Upper lobe of right lung (tissue), 1 donor: ENCODE measurements around the gene FTCD. TPM values are rescaled to one million over a fixed set of nuclear protein-coding genes. Genes with fewer than 3 reads are reported as not detected.

Source experiments
- ATAC-seq: fragments of 200-7000 bp; cut with Tn5 transposase; one replicate; pipeline ENCODE4 v1.9.1; 2020; ENCODE audit warnings: mild to moderate bottlenecking, moderate library complexity
- DNase-seq: peaks from one replicate; pipeline ENCODE4 v3.0.0-alpha.2; 2020
- H3K27ac ChIP-seq: fragments of 200-600 bp; one replicate; pipeline ENCODE4 v1.8.0; 2022
- H3K27me3 ChIP-seq: fragments of 200-600 bp; one replicate; pipeline ENCODE4 v1.8.0; 2022; ENCODE audit warnings: mild to moderate bottlenecking
- H3K36me3 ChIP-seq: fragments of 200-600 bp; one replicate; pipeline ENCODE4 v1.8.0; 2022
- H3K4me1 ChIP-seq: fragments of 200-600 bp; one replicate; pipeline ENCODE4 v1.8.0; 2022
- H3K4me3 ChIP-seq: fragments of 200-600 bp; one replicate; pipeline ENCODE4 v1.8.0; 2022; ENCODE audit warnings: mild to moderate bottlenecking
- H3K9me3 ChIP-seq: fragments of 200-600 bp; one replicate; pipeline ENCODE4 v1.8.0; 2022
- intact Hi-C: fragments of 100-400 bp; cut with DNase I; formaldehyde crosslinking; loops from one replicate; pipeline ENCODE4 v1.11.0; 2022
- total RNA-seq: library from RNA; stranded (reverse); fragmentation: NEBNext Ultra II Directional; extraction: Animal tissue kit (Norgen Biotek cat#: 25700); gene quantifications from one replicate; pipeline ENCODE4 v1.2.1, GENCODE V29; 2021
- TF ChIP-seq, protein P1 (sequence below): fragments of 200-600 bp; IDR thresholded peaks from one replicate; pipeline ENCODE4 v1.8.0; 2022; ENCODE audit warnings: antibody characterized with exemption
- donor health status: DM: no; HTN: yes; CAD: no; lungs with severe emphysema.

The FTCD gene
- total RNA-seq, 1 donor from 2014 or later, result 0.46 TPM

DNA sequence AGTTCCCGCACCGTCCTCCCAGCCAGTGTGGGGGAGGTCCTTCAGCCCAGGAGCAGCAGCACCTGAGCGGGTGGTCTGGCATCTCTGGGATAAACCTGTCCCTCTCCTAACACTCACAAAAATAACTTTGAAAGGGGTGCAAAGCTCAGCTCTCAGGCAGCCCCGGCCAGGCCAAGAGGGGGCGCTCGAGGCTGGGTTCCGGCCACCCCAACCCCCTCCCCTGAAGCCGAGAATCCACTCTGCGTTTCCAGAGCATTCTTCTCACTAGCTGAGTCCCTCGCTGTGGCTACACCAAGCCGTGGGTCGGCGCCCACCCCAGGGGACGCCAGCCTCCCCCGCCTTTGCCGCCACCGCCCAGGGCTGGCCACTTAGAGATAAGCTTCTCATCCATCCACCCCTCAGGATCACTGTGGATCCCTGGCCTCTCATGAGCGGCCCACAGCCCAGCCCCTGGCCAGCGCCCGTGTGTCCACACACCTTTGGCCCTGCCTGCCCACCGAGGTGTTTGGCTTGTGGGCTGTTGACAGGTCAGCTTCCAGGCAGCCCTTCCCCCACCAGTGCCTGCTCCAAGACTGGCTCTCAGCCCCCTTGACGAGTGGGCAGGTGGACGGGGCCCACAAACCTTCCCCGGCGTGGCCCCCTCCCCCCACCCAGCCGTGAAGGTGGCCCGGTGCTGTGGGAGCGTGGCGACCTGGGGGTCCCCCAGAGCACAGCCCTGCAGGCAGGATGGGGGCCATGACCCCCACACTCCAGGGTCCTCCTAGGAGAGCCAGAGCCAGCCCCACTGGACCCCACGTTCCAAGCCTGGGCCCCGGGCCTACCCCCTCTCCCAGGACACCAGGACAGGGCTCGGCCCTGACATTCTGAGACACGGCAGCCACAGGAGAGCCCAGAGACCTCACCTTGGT is 1.9 kb downstream of the FTCD start:
- intact Hi-C loops, result no loop called here
- DNase-seq (peak; percentile 81), ATAC-seq (peak; percentile 69)
- Histone ChIP-seq H3K27ac (no peak overlapping the region), H3K4me3 (no peak overlapping the region), H3K36me3 (no peaks in the 10 kb centered on the region), H3K4me1 (peaks cover 10% of the 10 kb centered on the region), H3K9me3 (no peaks in the 10 kb centered on the region), H3K27me3 (no peaks in the 10 kb centered on the region)
- TF ChIP-seq, protein P1, sequence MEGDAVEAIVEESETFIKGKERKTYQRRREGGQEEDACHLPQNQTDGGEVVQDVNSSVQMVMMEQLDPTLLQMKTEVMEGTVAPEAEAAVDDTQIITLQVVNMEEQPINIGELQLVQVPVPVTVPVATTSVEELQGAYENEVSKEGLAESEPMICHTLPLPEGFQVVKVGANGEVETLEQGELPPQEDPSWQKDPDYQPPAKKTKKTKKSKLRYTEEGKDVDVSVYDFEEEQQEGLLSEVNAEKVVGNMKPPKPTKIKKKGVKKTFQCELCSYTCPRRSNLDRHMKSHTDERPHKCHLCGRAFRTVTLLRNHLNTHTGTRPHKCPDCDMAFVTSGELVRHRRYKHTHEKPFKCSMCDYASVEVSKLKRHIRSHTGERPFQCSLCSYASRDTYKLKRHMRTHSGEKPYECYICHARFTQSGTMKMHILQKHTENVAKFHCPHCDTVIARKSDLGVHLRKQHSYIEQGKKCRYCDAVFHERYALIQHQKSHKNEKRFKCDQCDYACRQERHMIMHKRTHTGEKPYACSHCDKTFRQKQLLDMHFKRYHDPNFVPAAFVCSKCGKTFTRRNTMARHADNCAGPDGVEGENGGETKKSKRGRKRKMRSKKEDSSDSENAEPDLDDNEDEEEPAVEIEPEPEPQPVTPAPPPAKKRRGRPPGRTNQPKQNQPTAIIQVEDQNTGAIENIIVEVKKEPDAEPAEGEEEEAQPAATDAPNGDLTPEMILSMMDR, result peak; percentile 72

DNA sequence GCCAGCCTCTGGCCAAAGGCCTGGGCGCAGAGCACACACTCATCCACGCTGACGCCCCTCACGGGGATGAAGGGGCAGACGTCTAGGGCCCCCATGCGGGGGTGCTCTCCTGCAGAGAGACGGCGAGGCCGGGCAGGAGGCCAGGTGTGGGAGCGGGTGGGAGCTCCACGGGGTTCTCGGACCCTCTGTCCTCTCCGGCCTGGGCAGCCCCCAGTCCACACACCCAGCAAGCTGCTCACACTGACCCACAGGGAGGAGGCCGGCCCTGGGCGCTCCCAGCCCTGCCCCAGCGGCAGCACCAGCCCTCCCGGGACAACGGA is 2.5 kb downstream of the FTCD start:
- H3K4me3 ChIP-seq, result no peak overlapping the region
- ATAC-seq (peak; percentile 6), DNase-seq (no peak)
- TF ChIP-seq, protein P1, result no peak
- intact Hi-C loops, result no loop called here
- no peaks in the 10 kb centered on the region for H3K27me3 ChIP-seq
- no peak overlapping the region for H3K27ac ChIP-seq
- peaks cover 10% of the 10 kb centered on the region for H3K4me1 ChIP-seq
- no peaks in the 10 kb centered on the region for H3K36me3 ChIP-seq
- no peaks in the 10 kb centered on the region for H3K9me3 ChIP-seq

DNA sequence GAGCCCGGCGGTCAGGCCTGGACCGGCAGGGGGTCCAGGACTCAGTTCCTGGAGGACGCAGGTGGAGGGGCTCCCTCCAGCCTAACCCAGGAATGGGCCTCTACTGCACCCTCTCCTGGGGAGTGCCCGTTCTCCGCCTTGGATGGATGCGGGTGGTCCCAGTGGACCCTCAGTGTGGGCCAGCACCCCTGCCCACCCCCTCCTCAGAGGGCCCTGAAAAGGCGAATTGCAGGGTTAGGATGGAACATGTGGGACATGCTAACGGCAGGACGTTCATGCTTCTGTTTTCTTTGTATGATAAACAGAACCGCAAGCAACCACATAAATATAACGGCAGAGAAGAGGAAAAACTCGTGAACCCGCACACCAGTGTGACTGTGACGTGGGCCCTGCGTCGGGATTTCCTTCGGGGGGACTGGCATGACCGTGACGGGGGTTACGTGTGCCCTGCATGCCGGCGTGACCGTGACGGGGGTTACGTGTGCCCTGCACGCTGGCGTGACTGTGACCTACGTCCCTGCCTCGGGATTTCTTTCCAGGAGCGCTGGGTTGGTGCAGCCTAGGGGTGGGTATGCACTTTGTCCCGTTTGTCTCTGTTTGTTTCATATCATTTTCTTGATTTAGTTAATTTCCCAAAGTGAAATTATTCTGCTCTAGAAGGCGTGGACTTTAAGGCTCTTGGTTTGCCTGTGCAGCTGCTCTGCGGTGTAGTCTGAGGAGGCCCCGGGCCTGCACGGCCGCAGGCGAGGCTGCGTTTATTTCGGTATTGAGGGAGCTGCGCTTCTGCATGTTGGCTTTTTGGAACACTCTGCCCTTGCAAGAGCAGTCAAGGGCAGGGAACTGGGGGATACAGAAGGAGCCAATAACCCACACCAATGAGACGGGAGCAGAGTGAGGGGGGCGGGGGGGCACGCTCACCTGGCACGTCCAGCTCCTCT is 3.1 kb downstream of the FTCD start:
- Histone ChIP-seq H3K9me3 (no peaks in the 10 kb centered on the region), H3K4me3 (no peak overlapping the region), H3K27me3 (no peaks in the 10 kb centered on the region), H3K27ac (no peak overlapping the region), H3K36me3 (no peaks in the 10 kb centered on the region), H3K4me1 (peaks cover 10% of the 10 kb centered on the region)
- no peak for ATAC-seq
- intact Hi-C loops, result no loop called here
- peak; percentile 52 for DNase-seq
- TF ChIP-seq, protein P1, result no peak

- TF ChIP-seq, protein P1, result no peak
- no peak for ATAC-seq
- peak; percentile 63 for DNase-seq
- Histone ChIP-seq H3K27ac (no peak overlapping the region), H3K9me3 (no peaks in the 10 kb centered on the region), H3K36me3 (no peaks in the 10 kb centered on the region), H3K27me3 (no peaks in the 10 kb centered on the region), H3K4me3 (no peak overlapping the region), H3K4me1 (peaks cover 10% of the 10 kb centered on the region)
- intact Hi-C loops, result no loop called here
Observed at GRCh38 chr21:46151261-46151988, 4.0 kb downstream of the FTCD start.

GRCh38 chr21:46150491-46151121 is 4.8 kb downstream of the FTCD start:
- TF ChIP-seq, protein P1, result no peak
- Histone ChIP-seq H3K27ac (no peak overlapping the region), H3K36me3 (no peaks in the 10 kb centered on the region), H3K9me3 (no peaks in the 10 kb centered on the region), H3K27me3 (no peaks in the 10 kb centered on the region), H3K4me3 (no peak overlapping the region), H3K4me1 (peaks cover 10% of the 10 kb centered on the region)
- ATAC-seq, result no peak
- intact Hi-C loops, result no loop called here
- DNase-seq, result peak; percentile 57
